Mesendoderm (in vitro differentiated cells): ENCODE measurements around the gene ALDOA.

ENCODE experiments used
- DNase-seq: peaks from one replicate; pipeline ENCODE4 v3.0.0; 2013
- H2AK5ac ChIP-seq: 2 replicates; pipeline ENCODE4 v1.6.1; 2013; ENCODE audit warnings: low read length, inconsistent platforms
- H2BK120ac ChIP-seq: 2 replicates; pipeline ENCODE4 v1.6.1; 2013; ENCODE audit warnings: low read depth, mild to moderate bottlenecking, low read length, moderate library complexity, mixed read lengths
- H2BK15ac ChIP-seq: replicated peaks from 2 replicates; pipeline ENCODE4 v1.6.1; 2013; ENCODE audit warnings: low read depth, mild to moderate bottlenecking, moderate library complexity
- H2BK5ac ChIP-seq: 2 replicates; pipeline ENCODE4 v1.6.1; 2013; ENCODE audit warnings: low read length, inconsistent platforms
- H3K18ac ChIP-seq: 2 replicates; pipeline ENCODE4 v1.6.1; 2013; ENCODE audit warnings: mild to moderate bottlenecking, low read length, mixed read lengths
- H3K23ac ChIP-seq: one replicate; pipeline ENCODE4 v1.6.1; 2013; ENCODE audit warnings: low read length
- H3K27ac ChIP-seq: 2 replicates; pipeline ENCODE4 v1.5.1; 2013; ENCODE audit warnings: low read depth, mild to moderate bottlenecking, inconsistent platforms, low read length, moderate library complexity
- H3K27me3 ChIP-seq: 2 replicates; pipeline ENCODE4 v1.6.1; 2013; ENCODE audit warnings: low read length, control low read depth, mild to moderate bottlenecking, inconsistent platforms; ENCODE audit not compliant: insufficient read depth, poor library complexity
- H3K36me3 ChIP-seq: 2 replicates; pipeline ENCODE4 v1.6.1; 2013; ENCODE audit warnings: low read length, inconsistent platforms; ENCODE audit not compliant: control insufficient read depth, insufficient read depth
- H3K4ac ChIP-seq: one replicate; pipeline ENCODE4 v1.6.1; 2013; ENCODE audit warnings: low read depth, mild to moderate bottlenecking, low read length, moderate library complexity
- H3K4me1 ChIP-seq: 2 replicates; pipeline ENCODE4 v1.6.1; 2013; ENCODE audit warnings: low read depth, low read length, inconsistent platforms; ENCODE audit not compliant: control insufficient read depth
- H3K4me2 ChIP-seq: 2 replicates; pipeline ENCODE4 v1.6.1; 2013; ENCODE audit warnings: low read length
- H3K4me3 ChIP-seq: 2 replicates; pipeline ENCODE4 v1.5.1; 2013; ENCODE audit warnings: mild to moderate bottlenecking, low read length
- H3K56ac ChIP-seq: one replicate; pipeline ENCODE4 v1.6.1; 2013; ENCODE audit warnings: low read length
- H3K79me1 ChIP-seq: 2 replicates; pipeline ENCODE4 v1.6.1; 2013; ENCODE audit warnings: low read length, inconsistent platforms
- H3K79me2 ChIP-seq: 2 replicates; pipeline ENCODE4 v1.6.1; 2013; ENCODE audit warnings: mild to moderate bottlenecking, low read length; ENCODE audit not compliant: control insufficient read depth, insufficient read depth
- H3K9ac ChIP-seq: 2 replicates; pipeline ENCODE4 v1.6.1; 2013; ENCODE audit warnings: low read length, inconsistent platforms
- H4K5ac ChIP-seq: one replicate; pipeline ENCODE4 v1.6.1; 2013; ENCODE audit warnings: low read length
- H4K8ac ChIP-seq: one replicate; pipeline ENCODE4 v1.6.1; 2013; ENCODE audit warnings: low read depth, mild to moderate bottlenecking, control low read depth, low read length, moderate library complexity
- WGBS: extraction: QIAGEN DNeasy Blood & Tissue Kit; methylation state at CpG from one replicate; pipeline ENCODE4 v1.1.7; 2013; ENCODE audit warnings: low lambda C conversion rate, missing lambda C conversion rate; ENCODE audit not compliant: insufficient coverage; ENCODE audit errors: extremely low coverage; 5-methylcytosine and 5-hydroxymethylcytosine counted together

The ALDOA gene

DNA sequence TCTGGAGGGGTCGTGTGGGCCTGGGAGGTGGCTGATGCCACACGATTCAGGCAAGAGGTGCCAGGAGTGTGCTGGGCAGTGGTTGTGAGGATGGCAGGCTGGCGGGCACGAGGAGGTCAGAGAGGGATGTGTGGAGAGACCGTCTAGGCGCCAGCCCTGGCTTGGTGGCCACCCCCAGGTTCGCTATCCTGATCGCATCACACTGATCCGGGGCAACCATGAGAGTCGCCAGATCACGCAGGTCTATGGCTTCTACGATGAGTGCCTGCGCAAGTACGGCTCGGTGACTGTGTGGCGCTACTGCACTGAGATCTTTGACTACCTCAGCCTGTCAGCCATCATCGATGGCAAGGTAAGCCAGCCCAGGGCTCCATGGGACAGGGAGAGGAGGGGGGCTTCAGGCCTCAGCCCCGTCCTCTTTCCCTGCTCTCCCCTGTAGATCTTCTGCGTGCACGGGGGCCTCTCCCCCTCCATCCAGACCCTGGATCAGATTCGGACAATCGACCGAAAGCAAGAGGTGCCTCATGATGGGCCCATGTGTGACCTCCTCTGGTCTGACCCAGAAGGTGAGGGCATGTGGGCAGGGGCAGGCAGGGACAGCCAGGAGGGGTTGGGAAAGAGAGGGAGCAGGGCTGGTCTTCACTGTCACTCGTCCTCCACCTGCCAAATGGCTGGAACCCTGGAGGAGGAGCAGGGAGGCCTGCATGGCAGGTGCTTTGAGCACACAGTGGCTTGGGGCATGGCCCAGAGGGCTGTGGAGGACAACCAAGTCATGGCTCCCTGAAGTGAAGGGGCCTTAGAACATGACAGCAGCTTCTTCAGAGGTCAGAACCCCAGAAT, 17.9 kb downstream of the ALDOA start:
- Histone ChIP-seq H2BK5ac (no peak overlapping the region), H3K79me1 (peaks cover 9% of the 10 kb centered on the region), H3K18ac (no peak overlapping the region), H2BK15ac (no peak overlapping the region), H3K9ac (no peak overlapping the region), H3K4ac (no peak overlapping the region), H3K79me2 (peaks cover 7% of the 10 kb centered on the region), H4K8ac (no peak overlapping the region), H3K23ac (no peak overlapping the region), H4K5ac (no peak overlapping the region), H2AK5ac (no peak overlapping the region), H3K4me2 (no peak overlapping the region), H3K56ac (no peak overlapping the region), H3K4me1 (peaks cover 4% of the 10 kb centered on the region), H3K4me3 (no peak overlapping the region), H3K36me3 (peaks cover 22% of the 10 kb centered on the region), H3K27ac (no peak overlapping the region), H2BK120ac (no peak overlapping the region), H3K27me3 (no peaks in the 10 kb centered on the region)
- no peak for DNase-seq
- no CpG with 5 or more reads among the region's 24 CpGs for WGBS

DNA sequence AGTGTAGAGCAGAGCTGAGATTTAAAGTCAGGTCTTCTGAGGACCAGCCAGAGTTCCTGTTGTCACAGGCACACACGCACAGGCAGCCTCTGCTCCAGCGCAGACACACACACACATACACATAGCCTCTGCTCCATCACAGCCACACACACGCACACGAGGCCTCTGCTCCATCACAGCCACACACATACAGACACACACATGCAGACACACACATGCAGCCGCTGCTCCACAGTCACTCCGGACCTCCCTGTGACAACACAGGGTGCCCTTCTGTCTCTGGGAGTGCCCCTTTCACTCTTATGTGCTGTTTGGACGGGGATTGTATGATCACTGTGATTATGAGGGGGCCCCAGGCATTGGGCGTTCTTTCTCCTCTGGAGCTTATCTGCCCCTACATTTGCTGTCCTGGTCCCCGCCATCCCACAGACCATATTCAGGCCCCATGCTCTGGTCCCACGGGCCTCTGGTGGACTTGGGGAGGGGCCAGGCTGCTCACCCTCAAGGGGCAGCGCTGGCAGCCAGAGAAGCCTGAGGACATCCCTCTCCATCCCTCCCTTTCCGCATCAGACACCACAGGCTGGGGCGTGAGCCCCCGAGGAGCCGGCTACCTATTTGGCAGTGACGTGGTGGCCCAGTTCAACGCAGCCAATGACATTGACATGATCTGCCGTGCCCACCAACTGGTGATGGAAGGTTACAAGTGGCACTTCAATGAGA, 18.7 kb downstream of the ALDOA start:
- H3K23ac ChIP-seq: no peak overlapping the region
- no peak overlapping the region for H3K4me3 ChIP-seq
- no peak overlapping the region for H4K5ac ChIP-seq
- H3K36me3 ChIP-seq: peaks cover 22% of the 10 kb centered on the region
- no peak overlapping the region for H3K56ac ChIP-seq
- H3K4me1 ChIP-seq: peaks cover 4% of the 10 kb centered on the region
- no peak overlapping the region for H3K9ac ChIP-seq
- H3K4ac ChIP-seq: no peak overlapping the region
- H3K18ac ChIP-seq: no peak overlapping the region
- no peaks in the 10 kb centered on the region for H3K27me3 ChIP-seq
- H2BK5ac ChIP-seq: no peak overlapping the region
- H3K79me2 ChIP-seq: peaks cover 3% of the 10 kb centered on the region
- H4K8ac ChIP-seq: no peak overlapping the region
- no peak overlapping the region for H2BK15ac ChIP-seq
- H3K27ac ChIP-seq: no peak overlapping the region
- no peak overlapping the region for H2BK120ac ChIP-seq
- H3K79me1 ChIP-seq: peaks cover 5% of the 10 kb centered on the region
- no peak overlapping the region for H3K4me2 ChIP-seq
- no CpG with 5 or more reads among the region's 18 CpGs for WGBS
- H2AK5ac ChIP-seq: no peak overlapping the region
- no peak for DNase-seq

DNA sequence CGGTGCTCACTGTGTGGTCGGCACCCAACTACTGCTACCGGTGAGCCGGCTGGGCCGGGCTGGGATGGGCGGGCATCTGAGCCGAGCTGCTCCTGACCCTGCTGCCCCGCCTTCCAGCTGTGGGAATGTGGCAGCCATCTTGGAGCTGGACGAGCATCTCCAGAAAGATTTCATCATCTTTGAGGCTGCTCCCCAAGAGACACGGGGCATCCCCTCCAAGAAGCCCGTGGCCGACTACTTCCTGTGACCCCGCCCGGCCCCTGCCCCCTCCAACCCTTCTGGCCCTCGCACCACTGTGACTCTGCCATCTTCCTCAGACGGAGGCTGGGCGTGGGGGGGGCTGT, 19.2 kb downstream of the ALDOA start:
- Histone ChIP-seq H3K79me2 (no peaks in the 10 kb centered on the region), H3K9ac (no peak overlapping the region), H3K27ac (no peak overlapping the region), H3K18ac (peak overlapping the region; percentile 19), H2BK120ac (no peak overlapping the region), H3K23ac (no peak overlapping the region), H3K56ac (peak overlapping the region; percentile 67), H2BK5ac (no peak overlapping the region), H3K4me3 (no peak overlapping the region), H3K4ac (no peak overlapping the region), H2AK5ac (no peak overlapping the region), H3K27me3 (no peaks in the 10 kb centered on the region), H4K5ac (no peak overlapping the region), H4K8ac (no peak overlapping the region), H3K4me2 (no peak overlapping the region), H3K4me1 (peaks cover 4% of the 10 kb centered on the region), H3K79me1 (peaks cover 2% of the 10 kb centered on the region), H3K36me3 (peaks cover 18% of the 10 kb centered on the region), H2BK15ac (no peak overlapping the region)
- DNase-seq: no peak
- no CpG with 5 or more reads among the region's 17 CpGs for WGBS

DNA sequence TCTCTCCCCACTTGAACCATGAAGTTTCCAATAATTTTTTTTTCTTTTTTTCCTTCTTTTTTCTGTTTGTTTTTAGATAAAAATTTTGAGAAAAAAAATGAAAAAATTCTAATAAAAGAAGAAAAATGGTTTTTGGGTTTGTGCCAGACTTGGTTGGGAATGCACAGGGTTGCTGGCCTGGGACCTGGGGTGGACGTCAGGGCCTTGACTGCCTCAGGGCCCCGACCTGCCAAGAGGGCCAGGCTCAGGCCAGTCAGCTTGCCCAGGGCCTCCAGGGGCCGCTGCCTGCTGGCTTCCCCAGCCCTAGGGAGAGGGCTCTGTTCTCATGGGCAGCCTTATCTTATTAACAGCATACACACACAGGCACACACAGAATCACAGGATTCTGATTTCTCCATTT, 19.7 kb downstream of the ALDOA start:
- H3K27ac ChIP-seq: peak overlapping the region; percentile 75
- H2BK5ac ChIP-seq: peak overlapping the region; percentile 54
- DNase-seq: no peak
- no peaks in the 10 kb centered on the region for H3K27me3 ChIP-seq
- H3K79me2 ChIP-seq: peaks cover 1% of the 10 kb centered on the region
- H3K4me1 ChIP-seq: peaks cover 6% of the 10 kb centered on the region
- H2AK5ac ChIP-seq: peak overlapping the region; percentile 59
- peaks cover 1% of the 10 kb centered on the region for H3K79me1 ChIP-seq
- no peak overlapping the region for H3K4me3 ChIP-seq
- H4K8ac ChIP-seq: no peak overlapping the region
- peak overlapping the region; percentile 64 for H3K4ac ChIP-seq
- H4K5ac ChIP-seq: no peak overlapping the region
- H3K23ac ChIP-seq: peak overlapping the region; percentile 66
- peak overlapping the region; percentile 71 for H3K56ac ChIP-seq
- no peak overlapping the region for H2BK120ac ChIP-seq
- peak overlapping the region; percentile 5 for H3K18ac ChIP-seq
- no peak overlapping the region for H2BK15ac ChIP-seq
- peaks cover 18% of the 10 kb centered on the region for H3K36me3 ChIP-seq
- no peak overlapping the region for H3K4me2 ChIP-seq
- no CpG with 5 or more reads among the region's 3 CpGs for WGBS
- peak overlapping the region; percentile 46 for H3K9ac ChIP-seq

DNA sequence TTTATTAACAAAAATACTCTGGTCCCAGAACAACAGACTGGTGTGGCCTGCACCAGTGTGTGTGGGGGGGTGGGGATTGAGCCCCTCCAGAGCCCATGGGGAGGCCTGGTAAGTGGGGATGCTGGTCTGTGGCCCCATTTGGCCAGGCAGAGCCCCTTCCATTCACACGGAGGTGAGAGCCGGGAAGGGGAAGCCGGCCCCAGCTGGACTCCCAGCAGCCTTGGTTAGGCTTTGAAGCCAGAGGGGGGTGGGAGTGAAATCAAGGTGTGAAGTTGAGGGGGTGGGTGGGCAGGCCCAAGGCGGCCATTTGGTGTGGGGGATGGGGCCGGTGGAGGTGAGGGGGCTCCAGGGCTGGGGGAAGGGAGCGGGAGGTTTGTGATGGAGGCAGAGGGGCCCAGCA, 20.3 kb downstream of the ALDOA start:
- peaks cover 18% of the 10 kb centered on the region for H3K36me3 ChIP-seq
- no CpG with 5 or more reads among the region's 6 CpGs for WGBS
- H3K4me3 ChIP-seq: no peak overlapping the region
- no peaks in the 10 kb centered on the region for H3K27me3 ChIP-seq
- H3K4me1 ChIP-seq: peaks cover 7% of the 10 kb centered on the region
- no peak overlapping the region for H2BK120ac ChIP-seq
- H2AK5ac ChIP-seq: no peak overlapping the region
- H3K23ac ChIP-seq: no peak overlapping the region
- H4K8ac ChIP-seq: no peak overlapping the region
- no peak overlapping the region for H2BK15ac ChIP-seq
- no peak overlapping the region for H3K4me2 ChIP-seq
- H4K5ac ChIP-seq: no peak overlapping the region
- peak overlapping the region; percentile 75 for H3K27ac ChIP-seq
- peak overlapping the region; percentile 71 for H3K56ac ChIP-seq
- H3K18ac ChIP-seq: peak overlapping the region; percentile 5
- H2BK5ac ChIP-seq: peak overlapping the region; percentile 54
- peaks cover 3% of the 10 kb centered on the region for H3K79me2 ChIP-seq
- H3K79me1 ChIP-seq: peaks cover 1% of the 10 kb centered on the region
- peak overlapping the region; percentile 64 for H3K4ac ChIP-seq
- peak overlapping the region; percentile 46 for H3K9ac ChIP-seq
- peak; percentile 78 for DNase-seq
